Activated T-helper 9 cell treated with anti-CD3 and anti-CD28 coated beads, Interleukin-2, amount 50 U/mL, for 16 hours (primary cell): ENCODE measurements around the gene HACD4.
"Not testable (repeated sequence)": the region's sequence is repeated elsewhere in the genome, so short reads cannot be mapped to it uniquely, and the experiment has no call there.

Experiments
- DNase-seq: peaks from one replicate; pipeline ENCODE4 v3.0.0-alpha.2; 2020; ENCODE audit warnings: low read depth

The HACD4 gene

DNA sequence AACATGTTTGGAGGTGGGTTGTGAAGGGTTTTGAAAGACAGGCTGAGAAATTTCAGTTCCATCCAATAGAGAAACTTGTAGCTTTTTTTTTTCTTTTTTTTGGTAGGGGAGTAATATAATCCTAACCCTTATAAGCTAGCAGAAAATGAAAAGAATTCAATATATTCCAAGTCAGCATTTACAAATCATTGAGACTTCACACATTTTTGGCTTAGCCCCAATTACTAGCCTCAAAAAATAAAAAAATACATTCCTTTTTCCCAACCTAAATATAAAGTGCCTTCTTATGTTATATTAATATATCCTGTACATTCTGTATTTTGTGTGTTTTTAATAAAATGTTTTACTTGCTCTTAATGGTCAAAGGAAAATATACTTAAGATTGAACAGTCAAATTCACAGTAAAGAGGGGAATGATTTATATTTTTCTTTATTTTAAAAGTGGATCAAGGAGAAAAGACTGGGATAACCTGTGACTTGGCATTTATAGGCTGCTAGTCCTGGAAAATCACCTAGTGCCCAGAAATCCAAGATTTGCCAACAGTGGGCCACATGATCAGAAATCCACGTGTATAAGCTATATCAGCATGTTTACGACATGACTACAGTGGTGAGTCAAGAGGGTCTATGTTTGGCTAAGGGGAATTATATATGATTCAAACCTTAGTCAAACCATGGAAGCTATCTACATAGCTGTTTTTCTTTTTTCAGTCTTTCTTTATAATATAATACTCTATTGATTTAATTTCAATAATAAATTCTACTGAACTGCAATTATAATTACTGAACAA, 14.5 kb downstream of the HACD4 start:
- DNase-seq = no peak

GRCh38 chr9:21015995-21016394, 15.4 kb downstream of the HACD4 start:
- DNase-seq = no peak

DNA sequence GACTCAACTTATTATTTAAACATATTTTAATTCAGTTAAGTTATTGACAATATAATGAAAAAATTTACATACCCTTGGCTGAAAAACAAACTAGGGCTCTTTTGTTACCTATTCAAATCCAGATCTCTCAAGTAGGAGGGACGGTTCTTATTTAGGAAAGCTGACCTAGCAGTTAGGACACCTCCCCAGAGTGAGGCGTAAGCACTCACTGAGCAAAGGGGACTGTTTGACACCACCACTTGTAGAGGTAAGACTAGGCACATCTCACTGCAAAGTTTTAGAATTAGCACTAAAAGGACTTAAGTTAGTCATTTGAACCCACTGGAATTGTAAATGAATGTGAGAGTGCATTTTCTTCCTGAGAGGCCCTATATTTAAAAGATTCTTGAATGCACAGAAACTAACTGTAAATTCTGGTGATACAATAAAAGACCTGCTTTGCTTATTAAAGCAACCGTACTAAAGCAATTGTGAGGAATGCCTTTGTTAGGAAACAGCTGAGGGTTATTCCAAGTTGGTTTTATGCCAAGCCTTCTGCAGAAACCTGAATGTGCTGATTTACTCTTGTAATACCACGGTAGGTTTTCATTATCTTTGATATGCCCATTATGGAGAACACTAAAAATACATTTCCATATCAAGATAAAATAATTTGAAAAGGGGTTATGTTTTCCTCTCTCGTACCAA, 16.2 kb downstream of the HACD4 start:
- DNase-seq = no peak

GRCh38 chr9:21002040-21002439, 29.4 kb downstream of the HACD4 start:
- no peak for DNase-seq

GRCh38 chr9:21001581-21001980, 29.9 kb downstream of the HACD4 start:
- no peak for DNase-seq

- DNase-seq = no peak
Measured at GRCh38 chr9:20997503-20998076, 33.9 kb downstream of the HACD4 start.

DNA sequence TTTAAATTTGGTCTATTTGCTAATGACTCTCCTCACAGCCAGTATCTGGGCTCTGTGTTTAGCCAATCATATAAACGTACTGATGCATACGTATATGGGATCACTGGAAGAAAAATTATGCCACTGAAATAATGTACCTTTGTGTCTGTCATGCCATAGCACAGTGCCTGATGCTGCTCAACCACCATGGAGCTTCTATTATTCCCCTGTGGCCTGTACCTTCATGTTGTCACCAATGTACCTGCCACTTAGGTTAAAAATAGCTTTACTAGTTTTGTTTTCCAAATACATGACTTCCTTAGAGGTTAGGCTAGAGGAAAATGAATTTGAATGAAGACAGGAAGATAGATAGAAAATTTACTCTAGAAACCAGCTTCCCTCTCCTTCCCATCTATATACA, 34.6 kb downstream of the HACD4 start:
- no peak for DNase-seq

GRCh38 chr9:20995616-20996015, 35.8 kb downstream of the HACD4 start:
- DNase-seq = no peak

DNA sequence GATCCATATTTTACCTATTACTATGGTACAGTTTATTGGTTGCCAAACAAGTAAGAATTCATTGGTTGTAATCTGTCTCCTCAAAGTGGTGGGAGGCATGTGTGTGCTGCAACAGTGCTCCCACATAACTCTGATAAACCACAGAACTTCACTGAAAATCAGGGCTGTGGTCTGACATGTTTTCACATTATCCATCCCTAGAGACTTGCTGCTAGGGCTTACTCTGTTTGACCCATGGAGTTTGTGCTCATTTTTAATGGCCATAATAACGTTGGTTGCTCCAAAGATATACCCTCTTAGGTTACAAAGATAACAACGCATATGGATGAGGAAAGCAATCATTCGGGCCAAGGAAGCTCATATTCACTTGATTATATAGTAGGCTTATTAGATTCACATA, 37.0 kb downstream of the HACD4 start:
- DNase-seq = no peak

- DNase-seq = no peak
Measured at GRCh38 chr9:20990867-20991266, 40.6 kb downstream of the HACD4 start.

GRCh38 chr9:20989923-20990341, 41.5 kb downstream of the HACD4 start:
- DNase-seq = no peak

GRCh38 chr9:20988671-20989315, 42.6 kb downstream of the HACD4 start:
- no peak for DNase-seq

- DNase-seq = no peak
Measured at GRCh38 chr9:20988061-20988460, 43.4 kb downstream of the HACD4 start.

DNA sequence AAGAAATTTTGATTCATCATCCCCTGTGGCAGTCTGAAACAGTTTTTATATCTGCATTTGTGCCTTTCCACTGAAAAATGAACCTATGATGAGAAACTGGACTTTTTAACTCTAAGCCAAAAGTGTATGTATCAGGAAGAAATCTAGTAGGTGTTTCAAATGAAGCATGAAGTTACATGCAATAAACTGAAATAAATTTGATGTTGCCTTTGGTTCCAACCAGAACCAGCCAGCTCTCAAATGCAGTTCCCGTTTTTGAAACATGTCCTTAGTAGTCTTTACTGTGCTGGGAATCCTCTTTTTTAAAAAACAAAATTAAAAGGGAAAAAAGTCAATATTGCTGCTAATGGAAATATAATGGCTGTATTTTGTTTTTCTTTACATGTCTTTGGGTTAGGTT, 43.9 kb downstream of the HACD4 start:
- no peak for DNase-seq

DNA sequence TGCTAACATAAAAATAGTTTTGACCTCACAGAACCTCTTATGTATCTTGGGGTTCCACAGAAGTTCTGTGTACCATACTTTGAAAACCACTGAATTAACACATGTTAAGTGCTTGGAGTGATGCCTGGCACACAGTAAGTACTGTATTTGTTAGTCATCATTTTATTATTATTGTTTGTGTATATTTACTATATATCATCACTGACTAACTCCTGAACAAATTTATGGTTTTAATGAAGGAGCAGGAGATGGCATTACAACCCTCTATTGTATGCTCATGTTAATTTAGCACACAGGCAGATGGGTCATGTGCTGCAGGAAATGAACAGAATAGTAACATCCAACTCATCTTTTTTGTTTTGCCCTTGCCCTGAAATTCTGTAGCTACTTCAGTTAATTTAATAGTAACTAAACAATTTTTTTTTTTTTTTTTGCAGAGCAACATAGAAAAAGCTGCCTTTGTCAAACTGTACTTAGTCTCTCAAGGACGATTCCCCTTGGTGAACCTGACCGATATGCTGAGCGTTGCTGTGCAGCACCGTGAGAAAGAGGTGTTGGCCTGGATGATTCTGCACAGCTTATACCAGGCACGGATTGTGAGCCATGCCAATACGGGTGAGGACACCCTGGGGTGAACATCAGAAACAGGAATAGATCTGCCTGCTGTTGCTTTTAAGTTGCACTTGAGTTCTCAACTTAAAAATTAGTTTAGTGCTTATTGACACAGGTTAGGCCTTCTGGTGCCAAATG, 45.4 kb downstream of the HACD4 start:
- DNase-seq = no peak

- DNase-seq = no peak
Measured at GRCh38 chr9:20984506-20984905, 46.9 kb downstream of the HACD4 start.

GRCh38 chr9:20981486-20981885, 50.0 kb downstream of the HACD4 start:
- DNase-seq = no peak

GRCh38 chr9:20980832-20981455, 50.5 kb downstream of the HACD4 start:
- no peak for DNase-seq

- no peak for DNase-seq
Measured at GRCh38 chr9:20978249-20978648, 53.2 kb downstream of the HACD4 start.

DNA sequence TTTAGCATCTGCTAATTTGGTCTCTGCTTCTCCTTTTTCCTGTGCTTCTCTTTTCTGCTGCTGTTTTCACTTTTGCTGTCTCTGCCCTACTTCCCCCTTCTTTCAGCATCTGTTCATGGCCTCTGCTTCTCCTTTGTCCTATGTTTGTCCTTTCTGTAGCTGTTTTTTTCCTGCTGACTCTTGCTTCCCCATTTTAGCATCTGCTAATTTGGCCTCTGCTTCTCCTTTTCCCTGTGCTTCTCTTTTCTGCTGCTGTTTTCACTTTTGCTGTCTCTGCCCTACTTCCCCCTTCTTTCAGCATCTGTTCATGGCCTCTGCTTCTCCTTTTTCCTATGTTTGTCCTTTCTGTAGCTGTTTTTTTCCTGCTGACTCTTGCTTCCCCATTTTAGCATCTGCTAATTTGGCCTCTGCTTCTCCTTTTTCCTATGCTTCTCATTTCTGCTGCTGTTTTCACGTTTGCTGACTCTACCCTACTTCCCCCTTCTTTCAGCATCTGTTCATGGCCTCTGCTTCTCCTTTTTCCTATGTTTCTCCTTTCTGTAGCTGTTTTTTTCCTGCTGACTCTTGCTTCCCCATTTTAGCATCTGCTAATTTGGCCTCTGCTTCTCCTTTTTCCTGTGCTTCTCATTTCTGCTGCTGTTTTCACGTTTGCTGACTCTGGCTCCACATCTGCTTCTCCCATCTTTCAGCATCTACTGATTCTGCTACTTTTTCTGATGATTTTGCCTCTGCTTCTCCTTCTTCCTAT, 57.1 kb downstream of the HACD4 start:
- DNase-seq = not testable (repeated sequence)
